Measurements from ENCODE around the gene TMPRSS4.

The TMPRSS4 gene

DNA sequence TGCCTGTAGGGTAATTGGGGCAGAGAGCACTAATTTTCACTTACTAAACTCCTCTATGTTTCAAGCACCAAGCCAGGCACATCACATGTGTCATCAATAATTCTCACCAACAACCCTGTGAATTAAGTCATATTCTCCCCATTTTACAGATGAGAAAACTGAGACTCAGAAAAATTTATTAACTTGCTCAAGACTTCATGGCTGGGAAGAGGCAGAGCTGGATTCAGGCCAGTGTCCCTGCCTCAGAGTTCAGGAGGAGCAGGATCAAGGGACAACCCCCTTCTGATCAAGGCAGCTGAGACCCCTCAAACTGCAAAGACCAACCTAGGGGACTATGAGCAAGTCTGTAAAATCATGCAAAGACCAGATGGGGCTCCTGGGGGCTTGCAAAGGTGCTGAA, 7.8 kb downstream of the TMPRSS4 start:
- Histone ChIP-seq H3K27me3 (replicated peaks; ENCODE audit: insufficient read depth, low read length) (no peaks in the 10 kb centered on the region), H3K79me2 (ENCODE audit: low read length) (no peaks in the 10 kb centered on the region), H3K27ac (ENCODE audit: low read length) (peak overlapping the region; percentile 15; the same call in 1 of the 2 replicates), H3F3A (ENCODE audit: insufficient read depth, low read length) (peaks cover 7% of the 10 kb centered on the region; the same call in 1 of the 2 replicates), H4K20me1 (ENCODE audit: insufficient read depth, low read length) (no peaks in the 10 kb centered on the region), H3K9me2 (replicated peaks; ENCODE audit: insufficient read depth, low read length) (no peaks in the 10 kb centered on the region), H3K9ac (ENCODE audit: low read length) (no peak overlapping the region), H3K4me3 (ENCODE audit: low read length) (no peak overlapping the region), H3K9me3 (replicated peaks; ENCODE audit: insufficient read depth, low read length) (no peaks in the 10 kb centered on the region), H2AFZ (ENCODE audit: low read length) (0 out of 2 replicates have a peak overlapping the region, but pooled peaks have one; percentile 21), H3K4me2 (ENCODE audit: low read depth, low read length) (peak overlapping the region; percentile 53; the same call in 1 of the 2 replicates), H3K36me3 (replicated peaks; ENCODE audit: insufficient read depth, low read length) (no peaks in the 10 kb centered on the region), H3K4me1 (ENCODE audit: low read length) (peaks cover 25% of the 10 kb centered on the region)
- DNase-seq: no peak
- TF ChIP-seq EZH2phosphoT487 (IDR thresholded peaks at IDR 0.05; ENCODE audit: low read length) (no peak), EZH2 (optimal IDR thresholded peaks at IDR 0.05; ENCODE audit: low read depth, low read length) (no peak), CTCF (IDR thresholded peaks at IDR 0.05; ENCODE audit: low read length) (no peak)

DNA sequence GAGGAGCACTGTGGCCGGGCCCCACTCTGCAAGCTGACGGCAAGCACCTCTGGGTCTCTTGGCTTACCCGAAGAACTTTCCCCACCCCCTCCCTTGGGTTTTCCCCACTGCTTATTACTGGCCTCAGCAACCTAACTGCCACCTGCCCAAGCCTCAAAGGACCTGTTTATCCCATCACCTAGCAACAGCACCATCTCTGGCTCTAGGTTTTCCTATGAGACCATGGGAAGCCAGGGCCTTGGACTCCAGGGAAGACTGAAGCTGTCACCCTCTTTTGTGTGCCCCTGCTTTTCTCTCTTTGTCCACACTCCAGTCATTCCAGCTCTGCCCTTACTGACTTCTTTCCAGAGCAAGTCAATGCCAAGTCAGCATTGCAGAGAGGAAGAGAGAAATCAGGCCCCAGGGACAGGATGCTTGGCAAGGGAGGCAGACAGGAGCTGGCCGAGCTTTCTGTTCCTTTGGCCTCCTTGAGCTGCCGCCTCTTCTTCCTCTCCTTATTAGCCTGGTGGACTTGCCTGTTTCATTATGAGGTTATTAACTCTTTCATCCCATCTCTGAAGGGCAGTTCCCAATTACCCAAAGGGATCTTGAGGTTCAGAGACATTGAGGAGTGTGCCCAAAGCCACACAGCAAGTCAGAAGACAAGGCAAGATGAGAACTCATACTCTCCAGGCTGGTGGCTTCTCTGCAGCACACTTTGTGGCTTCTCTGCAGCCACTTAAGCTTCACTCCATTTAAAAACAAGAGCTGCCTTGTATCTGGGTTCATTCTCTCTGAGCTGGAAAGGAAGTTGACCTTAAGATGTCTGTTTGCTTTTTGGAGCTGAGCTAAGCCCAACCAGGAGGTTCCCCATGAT, 10.3 kb downstream of the TMPRSS4 start, which contains the start of gene SMIM35:
TSS of gene SMIM35 (minus strand) at position 51 of the 856 bp plus-strand sequence. CDS start 206 bp downstream, outside the sequence.
- Histone ChIP-seq H3K9ac (ENCODE audit: low read length) (no peak within 1 kb of the TSS), H3K27ac (ENCODE audit: low read length) (peak within 1 kb of the TSS; percentile 40; the same call in 1 of the 2 replicates), H3K4me1 (ENCODE audit: low read length) (peaks cover 25% of the 10 kb centered on the region), H3K36me3 (replicated peaks; ENCODE audit: insufficient read depth, low read length) (no peaks in the 10 kb centered on the region), H3K4me2 (ENCODE audit: low read depth, low read length) (0 out of 2 replicates have a peak within 1 kb of the TSS, but pooled peaks have one; percentile 5), H4K20me1 (ENCODE audit: insufficient read depth, low read length) (no peaks in the 10 kb centered on the region), H3K9me2 (replicated peaks; ENCODE audit: insufficient read depth, low read length) (no peaks in the 10 kb centered on the region), H3K79me2 (ENCODE audit: low read length) (no peaks in the 10 kb centered on the region), H3K4me3 (ENCODE audit: low read length) (no peak within 1 kb of the TSS), H2AFZ (ENCODE audit: low read length) (no peak within 1 kb of the TSS), H3K27me3 (replicated peaks; ENCODE audit: insufficient read depth, low read length) (no peaks in the 10 kb centered on the region), H3K9me3 (replicated peaks; ENCODE audit: insufficient read depth, low read length) (no peaks in the 10 kb centered on the region), H3F3A (ENCODE audit: insufficient read depth, low read length) (peaks cover 7% of the 10 kb centered on the region; the same call in 1 of the 2 replicates)
- DNase-seq: peak; percentile 43
- TF ChIP-seq EZH2 (optimal IDR thresholded peaks at IDR 0.05; ENCODE audit: low read depth, low read length): no peak
- no peak for TF ChIP-seq EZH2phosphoT487 (IDR thresholded peaks at IDR 0.05; ENCODE audit: low read length)
- no peak for TF ChIP-seq CTCF (IDR thresholded peaks at IDR 0.05; ENCODE audit: low read length)

- no peaks in the 10 kb centered on the region for H3K36me3 ChIP-seq (replicated peaks; ENCODE audit: insufficient read depth, low read length)
- no peaks in the 10 kb centered on the region for H3K9me3 ChIP-seq (replicated peaks; ENCODE audit: insufficient read depth, low read length)
- H3K27me3 ChIP-seq (replicated peaks; ENCODE audit: insufficient read depth, low read length): no peaks in the 10 kb centered on the region
- no peak for TF ChIP-seq CTCF (IDR thresholded peaks at IDR 0.05; ENCODE audit: low read length)
- no peak for TF ChIP-seq EZH2phosphoT487 (IDR thresholded peaks at IDR 0.05; ENCODE audit: low read length)
- TF ChIP-seq EZH2 (optimal IDR thresholded peaks at IDR 0.05; ENCODE audit: low read depth, low read length): no peak
- H3K4me1 ChIP-seq (ENCODE audit: low read length): peaks cover 24% of the 10 kb centered on the region
- DNase-seq: no peak
- H3F3A ChIP-seq (ENCODE audit: insufficient read depth, low read length): peaks cover 7% of the 10 kb centered on the region; the same call in 1 of the 2 replicates
- H4K20me1 ChIP-seq (ENCODE audit: insufficient read depth, low read length): no peaks in the 10 kb centered on the region
- no peak overlapping the region for H3K4me3 ChIP-seq (ENCODE audit: low read length)
- no peaks in the 10 kb centered on the region for H3K79me2 ChIP-seq (ENCODE audit: low read length)
- no peak overlapping the region for H3K27ac ChIP-seq (ENCODE audit: low read length)
- no peak overlapping the region for H3K4me2 ChIP-seq (ENCODE audit: low read depth, low read length)
- H2AFZ ChIP-seq (ENCODE audit: low read length): no peak overlapping the region
- no peak overlapping the region for H3K9ac ChIP-seq (ENCODE audit: low read length)
- H3K9me2 ChIP-seq (replicated peaks; ENCODE audit: insufficient read depth, low read length): no peaks in the 10 kb centered on the region
Observed at GRCh38 chr11:118087931-118088330, 11.1 kb downstream of the TMPRSS4 start.
